ENCODE measurements around the gene MS4A4E.
"Not testable (repeated sequence)": the region's sequence is repeated elsewhere in the genome, so short reads cannot be mapped to it uniquely, and the experiment has no call there.

Gene MS4A4E

DNA sequence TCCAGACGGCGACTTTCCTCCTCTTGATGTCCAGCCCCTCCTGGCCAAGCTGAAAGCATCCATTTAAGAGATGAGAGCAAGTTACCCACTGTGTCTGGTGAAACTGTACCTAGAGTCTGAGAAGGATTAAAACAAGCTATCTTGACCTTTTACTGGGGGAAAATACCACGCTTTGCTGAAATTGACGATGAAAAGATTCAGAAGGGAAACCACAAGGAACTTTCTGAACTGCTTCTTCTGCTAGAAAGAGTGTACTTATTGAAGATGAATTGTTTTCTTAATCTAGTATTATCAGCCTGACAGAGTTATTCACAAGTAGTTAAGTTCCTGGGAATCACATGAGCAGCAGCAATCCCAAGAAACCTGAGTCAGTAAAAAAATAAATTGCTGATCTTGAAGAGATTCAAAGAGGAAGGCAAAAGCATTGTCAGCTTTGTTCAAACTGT is 47.0 kb downstream of the MS4A4E start:
- H3K4me2 ChIP-seq (ENCODE audit: low read length) = no peak overlapping the region

DNA sequence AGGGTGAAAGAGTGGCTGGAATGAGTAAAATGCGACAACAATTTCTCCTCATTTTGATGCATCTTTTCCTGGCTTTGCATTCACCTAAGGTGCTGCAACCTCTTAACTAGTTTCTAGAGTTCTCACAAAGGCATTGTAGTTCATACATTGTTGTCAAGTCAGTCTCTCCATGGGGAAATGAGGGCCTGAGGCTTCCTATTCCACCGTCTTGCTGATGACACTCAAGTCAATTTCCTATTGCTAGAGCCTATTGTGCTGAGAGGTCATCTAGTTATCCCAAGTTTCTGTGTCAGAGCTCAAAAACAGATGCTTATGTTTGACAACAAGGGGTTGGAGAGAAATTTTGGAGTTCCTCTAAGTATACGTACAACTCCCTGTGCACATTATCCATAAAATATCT is 48.4 kb downstream of the MS4A4E start:
- H3K4me2 ChIP-seq (ENCODE audit: low read length) = no peak overlapping the region
- peaks cover 3% of the 10 kb centered on the region; the same call in 1 of the 2 replicates for H3K27me3 ChIP-seq (ENCODE audit: control insufficient read depth, low read length)
- no peak overlapping the region for H3K4me3 ChIP-seq (ENCODE audit: low read length)
- no peaks in the 10 kb centered on the region for H3K9me2 ChIP-seq (replicated peaks; ENCODE audit: control insufficient read depth, low read length)
- TF ChIP-seq EZH2phosphoT487 (IDR thresholded peaks at IDR 0.05; ENCODE audit: borderline replicate concordance, low read length) = no peak
- TF ChIP-seq, protein P1, sequence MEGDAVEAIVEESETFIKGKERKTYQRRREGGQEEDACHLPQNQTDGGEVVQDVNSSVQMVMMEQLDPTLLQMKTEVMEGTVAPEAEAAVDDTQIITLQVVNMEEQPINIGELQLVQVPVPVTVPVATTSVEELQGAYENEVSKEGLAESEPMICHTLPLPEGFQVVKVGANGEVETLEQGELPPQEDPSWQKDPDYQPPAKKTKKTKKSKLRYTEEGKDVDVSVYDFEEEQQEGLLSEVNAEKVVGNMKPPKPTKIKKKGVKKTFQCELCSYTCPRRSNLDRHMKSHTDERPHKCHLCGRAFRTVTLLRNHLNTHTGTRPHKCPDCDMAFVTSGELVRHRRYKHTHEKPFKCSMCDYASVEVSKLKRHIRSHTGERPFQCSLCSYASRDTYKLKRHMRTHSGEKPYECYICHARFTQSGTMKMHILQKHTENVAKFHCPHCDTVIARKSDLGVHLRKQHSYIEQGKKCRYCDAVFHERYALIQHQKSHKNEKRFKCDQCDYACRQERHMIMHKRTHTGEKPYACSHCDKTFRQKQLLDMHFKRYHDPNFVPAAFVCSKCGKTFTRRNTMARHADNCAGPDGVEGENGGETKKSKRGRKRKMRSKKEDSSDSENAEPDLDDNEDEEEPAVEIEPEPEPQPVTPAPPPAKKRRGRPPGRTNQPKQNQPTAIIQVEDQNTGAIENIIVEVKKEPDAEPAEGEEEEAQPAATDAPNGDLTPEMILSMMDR (IDR thresholded peaks at IDR 0.05; ENCODE audit: low read depth, low read length, poor library complexity, severe bottlenecking) = no peak
- H3K9me3 ChIP-seq (ENCODE audit: control insufficient read depth, insufficient read depth, low read length) = no peaks in the 10 kb centered on the region
- no peaks in the 10 kb centered on the region for H3F3A ChIP-seq (ENCODE audit: control insufficient read depth, insufficient read depth)
- no peak overlapping the region for H3K27ac ChIP-seq (ENCODE audit: low read depth, low read length)
- H3K36me3 ChIP-seq (ENCODE audit: control insufficient read depth, low read length) = no peaks in the 10 kb centered on the region
- no peaks in the 10 kb centered on the region for H4K20me1 ChIP-seq (ENCODE audit: control insufficient read depth, insufficient read depth, low read depth, low read length)
- H3K79me2 ChIP-seq (ENCODE audit: control insufficient read depth, low read length) = no peaks in the 10 kb centered on the region
- no peaks in the 10 kb centered on the region for H3K4me1 ChIP-seq (ENCODE audit: control insufficient read depth, low read length)

More for the DNA sequence above, 47.0 kb downstream of the MS4A4E start:
- Histone ChIP-seq H3K9me2 (replicated peaks; ENCODE audit: control insufficient read depth, low read length) (no peaks in the 10 kb centered on the region), H4K20me1 (ENCODE audit: control insufficient read depth, insufficient read depth, low read depth, low read length) (no peaks in the 10 kb centered on the region), H3K27me3 (ENCODE audit: control insufficient read depth, low read length) (peaks cover 3% of the 10 kb centered on the region; the same call in 1 of the 2 replicates), H3F3A (ENCODE audit: control insufficient read depth, insufficient read depth) (no peaks in the 10 kb centered on the region), H3K79me2 (ENCODE audit: control insufficient read depth, low read length) (no peaks in the 10 kb centered on the region), H3K36me3 (ENCODE audit: control insufficient read depth, low read length) (no peaks in the 10 kb centered on the region), H3K9me3 (ENCODE audit: control insufficient read depth, insufficient read depth, low read length) (no peaks in the 10 kb centered on the region), H3K4me1 (ENCODE audit: control insufficient read depth, low read length) (no peaks in the 10 kb centered on the region), H3K4me3 (ENCODE audit: low read length) (no peak overlapping the region), H3K27ac (ENCODE audit: low read depth, low read length) (no peak overlapping the region)
- TF ChIP-seq EZH2phosphoT487 (IDR thresholded peaks at IDR 0.05; ENCODE audit: borderline replicate concordance, low read length) = no peak
- TF ChIP-seq, protein P1 (IDR thresholded peaks at IDR 0.05; ENCODE audit: low read depth, low read length, poor library complexity, severe bottlenecking) = no peak

DNA sequence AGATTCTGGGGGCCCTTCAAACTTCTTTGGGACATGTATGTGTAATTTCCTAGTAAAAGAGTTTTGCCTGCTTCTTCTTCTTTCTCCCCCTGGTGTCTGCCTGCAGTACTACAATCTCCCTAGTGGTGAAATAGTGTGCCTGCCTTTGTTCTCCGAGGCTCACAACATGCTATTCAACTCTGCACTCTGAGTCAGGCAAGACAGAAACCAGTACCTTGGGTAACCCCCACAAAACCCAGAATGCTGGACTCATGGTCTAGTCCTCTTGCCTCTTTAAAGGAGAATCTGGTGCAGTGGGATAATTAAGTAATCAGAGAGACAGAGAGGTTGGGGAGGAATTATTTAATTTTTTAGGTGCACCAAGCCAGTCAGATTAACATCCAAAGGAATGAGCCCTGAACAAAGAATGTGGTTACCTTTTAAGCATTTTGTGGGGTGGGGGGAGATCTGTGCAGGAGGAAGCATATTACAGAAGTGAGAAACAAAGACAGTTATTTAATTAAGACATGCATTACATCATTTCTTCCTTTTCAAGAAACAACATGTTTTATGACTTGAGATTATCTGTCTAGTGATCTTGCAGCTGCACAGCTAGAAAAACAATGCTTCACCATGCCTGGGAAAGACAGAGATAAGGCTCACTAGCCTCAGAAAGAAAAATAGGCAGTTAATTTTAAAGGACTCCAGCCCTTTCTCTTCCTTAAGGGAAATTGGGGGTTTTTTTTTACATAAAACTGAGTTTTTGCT is 49.1 kb downstream of the MS4A4E start:
- Histone ChIP-seq H3K27ac (ENCODE audit: low read depth, low read length) (no peak overlapping the region), H3K79me2 (ENCODE audit: control insufficient read depth, low read length) (no peaks in the 10 kb centered on the region), H3K9me2 (replicated peaks; ENCODE audit: control insufficient read depth, low read length) (no peaks in the 10 kb centered on the region), H3K36me3 (ENCODE audit: control insufficient read depth, low read length) (no peaks in the 10 kb centered on the region), H3K4me3 (ENCODE audit: low read length) (no peak overlapping the region), H3K4me1 (ENCODE audit: control insufficient read depth, low read length) (no peaks in the 10 kb centered on the region), H4K20me1 (ENCODE audit: control insufficient read depth, insufficient read depth, low read depth, low read length) (no peaks in the 10 kb centered on the region), H3K9me3 (ENCODE audit: control insufficient read depth, insufficient read depth, low read length) (no peaks in the 10 kb centered on the region), H3F3A (ENCODE audit: control insufficient read depth, insufficient read depth) (no peaks in the 10 kb centered on the region), H3K4me2 (ENCODE audit: low read length) (no peak overlapping the region), H3K27me3 (ENCODE audit: control insufficient read depth, low read length) (peaks cover 3% of the 10 kb centered on the region; the same call in 1 of the 2 replicates)
- TF ChIP-seq EZH2phosphoT487 (IDR thresholded peaks at IDR 0.05; ENCODE audit: borderline replicate concordance, low read length) = no peak
- TF ChIP-seq, protein P1 (IDR thresholded peaks at IDR 0.05; ENCODE audit: low read depth, low read length, poor library complexity, severe bottlenecking) = peak; percentile 94

DNA sequence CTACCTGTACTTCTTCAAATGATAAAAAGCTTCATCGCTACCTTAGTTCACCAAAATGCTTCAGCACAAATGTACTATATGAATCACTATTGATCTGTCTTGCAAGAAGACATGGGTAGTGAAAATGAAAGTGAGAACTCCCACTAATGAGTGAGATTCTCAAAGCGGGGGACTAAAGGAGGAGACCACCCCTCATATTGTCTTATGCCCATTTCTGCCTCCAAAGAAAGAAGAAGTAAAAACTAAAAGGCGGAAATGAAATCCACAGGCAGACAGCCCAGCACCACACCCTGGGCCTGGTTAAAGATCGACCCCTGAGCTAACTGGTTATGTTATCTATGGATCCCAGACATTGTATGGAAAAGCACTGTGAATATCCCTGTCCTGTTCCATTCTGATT is 50.4 kb downstream of the MS4A4E start:
- not testable (repeated sequence) for H3K4me1 ChIP-seq (ENCODE audit: control insufficient read depth, low read length); H3K27me3 ChIP-seq (ENCODE audit: control insufficient read depth, low read length); H3K27ac ChIP-seq (ENCODE audit: low read depth, low read length); H3K4me3 ChIP-seq (ENCODE audit: low read length); H3K36me3 ChIP-seq (ENCODE audit: control insufficient read depth, low read length); H3K79me2 ChIP-seq (ENCODE audit: control insufficient read depth, low read length); H3K4me2 ChIP-seq (ENCODE audit: low read length); H3K9me3 ChIP-seq (ENCODE audit: control insufficient read depth, insufficient read depth, low read length); H3K9me2 ChIP-seq (replicated peaks; ENCODE audit: control insufficient read depth, low read length); H4K20me1 ChIP-seq (ENCODE audit: control insufficient read depth, insufficient read depth, low read depth, low read length); H3F3A ChIP-seq (ENCODE audit: control insufficient read depth, insufficient read depth)

DNA sequence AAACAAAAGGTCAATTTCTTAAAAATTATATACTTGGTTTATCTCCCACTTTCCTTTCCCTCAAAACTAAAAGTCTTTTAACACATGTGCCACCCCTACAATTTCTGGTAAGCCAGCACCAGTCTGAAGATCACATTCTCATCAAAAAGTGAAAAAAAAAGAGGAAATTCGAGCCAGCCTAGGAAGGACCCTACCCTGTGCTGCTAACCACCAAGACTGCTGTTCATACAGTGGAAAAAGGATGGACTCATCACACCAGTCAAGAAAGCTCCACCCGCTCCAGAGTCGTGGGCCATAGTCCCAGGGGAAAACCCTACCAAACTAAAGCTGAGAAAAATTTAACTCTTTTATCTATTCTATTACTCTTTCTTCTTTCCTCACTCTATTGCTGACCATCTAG is 54.5 kb downstream of the MS4A4E start:
- not testable (repeated sequence) for H3K27me3 ChIP-seq (ENCODE audit: control insufficient read depth, low read length); H3K9me2 ChIP-seq (replicated peaks; ENCODE audit: control insufficient read depth, low read length); H3K4me3 ChIP-seq (ENCODE audit: low read length); H3K27ac ChIP-seq (ENCODE audit: low read depth, low read length); H3K4me2 ChIP-seq (ENCODE audit: low read length); H4K20me1 ChIP-seq (ENCODE audit: control insufficient read depth, insufficient read depth, low read depth, low read length); H3K79me2 ChIP-seq (ENCODE audit: control insufficient read depth, low read length); H3K4me1 ChIP-seq (ENCODE audit: control insufficient read depth, low read length); H3K9me3 ChIP-seq (ENCODE audit: control insufficient read depth, insufficient read depth, low read length); H3K36me3 ChIP-seq (ENCODE audit: control insufficient read depth, low read length); H3F3A ChIP-seq (ENCODE audit: control insufficient read depth, insufficient read depth)

DNA sequence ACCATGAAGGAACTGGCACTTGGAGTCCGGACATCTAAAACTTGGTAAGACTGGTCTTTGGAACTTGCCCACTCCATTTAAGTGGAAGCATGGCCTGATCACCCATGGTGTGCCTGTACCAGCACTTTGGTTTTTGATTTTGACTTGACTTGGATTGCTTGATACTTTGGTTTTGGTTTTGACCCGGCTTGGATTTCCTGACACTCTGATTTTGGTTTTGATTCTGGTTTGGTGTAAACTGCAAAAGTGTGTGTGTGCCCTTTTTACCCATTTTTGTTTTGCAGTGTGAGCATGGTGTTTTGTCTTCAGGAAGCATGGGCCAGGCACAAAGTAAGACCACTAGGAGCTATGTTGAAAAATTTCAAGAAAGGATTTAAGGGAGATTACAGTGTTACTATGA is 56.8 kb downstream of the MS4A4E start:
- not testable (repeated sequence) for H3K9me2 ChIP-seq (replicated peaks; ENCODE audit: control insufficient read depth, low read length); H3K36me3 ChIP-seq (ENCODE audit: control insufficient read depth, low read length); H3K4me2 ChIP-seq (ENCODE audit: low read length); H3K27ac ChIP-seq (ENCODE audit: low read depth, low read length); H3K27me3 ChIP-seq (ENCODE audit: control insufficient read depth, low read length); H3K4me1 ChIP-seq (ENCODE audit: control insufficient read depth, low read length); H3K79me2 ChIP-seq (ENCODE audit: control insufficient read depth, low read length); H3K9me3 ChIP-seq (ENCODE audit: control insufficient read depth, insufficient read depth, low read length); H4K20me1 ChIP-seq (ENCODE audit: control insufficient read depth, insufficient read depth, low read depth, low read length); H3K4me3 ChIP-seq (ENCODE audit: low read length); H3F3A ChIP-seq (ENCODE audit: control insufficient read depth, insufficient read depth)

Measured in DOHH2 (cell line).